HG02885 (cell line): ENCODE data around the gene MFAP1.
"Not testable (repeated sequence)": the region's sequence is repeated elsewhere in the genome, so short reads cannot be mapped to it uniquely, and the experiment has no call there.

Experiments used
- ATAC-seq: cut with Tn5 transposase; IDR thresholded peaks from one replicate; pipeline ENCODE4 v1.9.1; 2021; ENCODE audit warnings: mild to moderate bottlenecking; ENCODE audit not compliant: unreplicated experiment, poor library complexity

Gene MFAP1, protein sequence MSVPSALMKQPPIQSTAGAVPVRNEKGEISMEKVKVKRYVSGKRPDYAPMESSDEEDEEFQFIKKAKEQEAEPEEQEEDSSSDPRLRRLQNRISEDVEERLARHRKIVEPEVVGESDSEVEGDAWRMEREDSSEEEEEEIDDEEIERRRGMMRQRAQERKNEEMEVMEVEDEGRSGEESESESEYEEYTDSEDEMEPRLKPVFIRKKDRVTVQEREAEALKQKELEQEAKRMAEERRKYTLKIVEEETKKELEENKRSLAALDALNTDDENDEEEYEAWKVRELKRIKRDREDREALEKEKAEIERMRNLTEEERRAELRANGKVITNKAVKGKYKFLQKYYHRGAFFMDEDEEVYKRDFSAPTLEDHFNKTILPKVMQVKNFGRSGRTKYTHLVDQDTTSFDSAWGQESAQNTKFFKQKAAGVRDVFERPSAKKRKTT

DNA sequence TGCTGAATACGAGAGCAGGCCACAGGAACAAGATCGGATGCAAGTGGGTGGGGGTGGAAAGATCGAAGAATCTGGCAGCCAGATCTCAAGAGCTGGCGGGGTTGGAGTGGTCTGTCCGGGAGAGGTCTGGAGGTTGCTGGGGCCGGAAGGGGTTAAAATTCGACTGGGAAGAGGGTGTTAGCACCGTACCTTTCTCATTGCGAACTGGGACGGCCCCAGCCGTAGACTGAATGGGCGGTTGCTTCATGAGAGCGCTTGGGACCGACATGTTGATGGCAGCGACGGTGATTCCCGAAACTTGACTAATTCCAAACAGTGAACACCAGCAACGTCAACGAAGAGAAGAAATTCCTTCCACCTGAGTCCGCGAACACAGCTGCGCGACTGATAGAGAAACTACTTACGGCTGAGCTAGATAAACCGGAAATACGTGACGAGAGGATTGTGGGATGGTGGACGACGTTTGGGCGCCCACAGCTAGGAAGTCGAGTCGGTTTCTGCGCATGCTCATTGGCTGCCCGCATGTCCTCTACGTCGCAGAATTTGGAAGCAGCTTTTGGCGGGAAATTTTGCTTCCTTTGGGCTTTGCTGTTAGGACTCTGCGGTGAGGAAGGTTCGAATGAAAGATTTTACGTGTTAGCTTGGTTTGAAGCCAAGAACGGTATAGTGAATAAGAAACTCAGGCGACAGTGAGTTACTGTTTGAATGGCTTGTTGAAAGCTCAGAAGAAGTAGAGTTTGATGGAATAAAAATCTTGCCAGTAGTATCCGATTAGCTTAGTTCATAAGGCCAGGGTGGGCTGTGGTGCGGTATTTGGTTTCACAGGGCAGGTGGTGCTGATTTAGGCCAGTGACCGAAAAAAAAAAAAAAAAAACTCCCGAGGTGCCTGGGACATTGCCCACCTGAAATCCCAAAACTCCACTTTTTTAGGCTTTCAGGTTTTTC, at the start of gene MFAP1:
TSS of gene MFAP1 (minus strand) at position 389 of the 945 bp plus-strand sequence. CDS start at position 268, 121 bp downstream.
- peak; percentile 76 for ATAC-seq

DNA sequence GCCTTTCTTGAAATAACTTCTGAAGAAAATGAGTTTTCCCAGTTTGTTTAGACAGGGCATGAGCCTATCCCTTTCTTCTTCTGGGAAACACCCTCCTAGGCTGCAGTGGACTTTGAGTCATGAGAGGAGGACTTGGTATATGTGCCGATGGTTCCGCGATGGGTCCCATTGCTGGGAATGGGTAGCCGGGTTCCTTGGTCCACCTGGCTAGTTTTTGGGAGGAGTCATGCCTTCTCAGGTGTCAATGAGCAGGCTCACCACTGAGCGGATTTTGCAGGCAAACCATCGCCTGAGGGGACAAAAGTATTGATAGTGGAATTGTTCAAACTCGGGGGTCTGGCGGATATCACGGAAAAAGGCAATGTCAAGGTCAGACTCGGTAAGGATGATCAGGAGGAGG, 49.2 kb upstream of the MFAP1 start:
- no peak for ATAC-seq

DNA sequence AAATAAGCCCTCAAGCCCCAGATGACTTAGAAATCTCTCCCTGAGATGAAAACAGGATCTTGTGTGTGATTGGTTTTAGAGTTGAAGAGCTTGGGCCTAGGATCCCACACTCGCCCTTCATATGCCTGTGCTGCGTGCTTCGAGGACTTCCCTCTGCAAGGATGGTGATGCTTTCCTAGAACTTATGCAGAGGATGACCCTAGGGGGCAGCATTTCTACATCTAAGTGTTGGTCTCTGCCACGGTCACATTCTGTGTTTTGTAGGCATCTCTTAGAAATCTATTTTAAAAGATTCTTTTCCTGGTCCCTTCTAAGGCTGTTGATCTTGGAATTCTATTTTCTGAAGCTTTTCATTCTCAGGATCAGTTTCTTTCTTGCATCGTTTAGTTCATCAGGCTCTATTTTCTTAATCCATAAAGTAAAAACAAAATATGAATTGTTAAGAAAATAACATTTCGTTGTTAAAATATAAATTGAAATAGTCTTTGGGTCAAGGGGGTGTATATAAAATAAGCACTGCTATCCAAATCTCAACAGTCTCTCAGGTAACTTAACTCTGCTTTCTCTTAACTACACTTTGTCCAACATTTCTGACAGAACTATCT, 48.0 kb upstream of the MFAP1 start:
- no peak for ATAC-seq

DNA sequence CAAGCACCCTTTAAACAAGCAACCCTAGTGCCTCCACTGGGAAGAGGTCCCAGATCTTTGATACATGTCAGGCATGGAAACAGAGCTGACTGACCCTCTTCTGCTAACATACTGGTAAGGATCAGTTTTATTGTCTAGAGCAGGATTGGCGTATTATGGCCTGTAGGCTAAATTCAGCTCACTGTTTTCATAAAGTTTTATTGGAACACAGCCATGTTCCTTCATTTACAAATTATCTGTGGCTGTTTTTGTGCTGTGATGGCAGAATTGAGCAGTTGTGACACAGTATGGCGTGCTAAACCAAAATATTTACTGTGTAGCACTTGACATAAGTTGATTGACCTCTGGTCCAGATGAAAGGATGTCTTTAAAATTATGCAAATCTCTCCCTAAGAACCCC, 47.3 kb upstream of the MFAP1 start:
- ATAC-seq = no peak

DNA sequence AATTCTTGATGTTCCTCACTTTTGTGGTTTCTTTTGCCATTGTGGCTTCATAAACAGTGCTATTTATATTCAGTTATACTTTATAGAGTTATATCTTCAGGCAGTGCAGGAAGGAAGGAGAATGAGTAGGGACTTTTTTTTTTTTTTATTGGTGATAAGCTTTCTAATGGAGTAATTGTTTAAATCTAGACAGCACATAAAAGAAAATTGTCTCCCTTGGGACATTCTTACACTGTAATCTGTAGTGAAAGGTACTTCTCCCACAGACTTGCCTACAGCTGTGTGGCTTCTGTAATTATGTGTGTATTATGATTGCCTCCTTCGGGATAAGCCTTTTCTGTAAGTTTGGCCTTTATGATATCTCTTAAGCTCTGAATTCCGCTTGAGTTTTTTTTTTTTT, 43.9 kb upstream of the MFAP1 start:
- ATAC-seq = no peak

DNA sequence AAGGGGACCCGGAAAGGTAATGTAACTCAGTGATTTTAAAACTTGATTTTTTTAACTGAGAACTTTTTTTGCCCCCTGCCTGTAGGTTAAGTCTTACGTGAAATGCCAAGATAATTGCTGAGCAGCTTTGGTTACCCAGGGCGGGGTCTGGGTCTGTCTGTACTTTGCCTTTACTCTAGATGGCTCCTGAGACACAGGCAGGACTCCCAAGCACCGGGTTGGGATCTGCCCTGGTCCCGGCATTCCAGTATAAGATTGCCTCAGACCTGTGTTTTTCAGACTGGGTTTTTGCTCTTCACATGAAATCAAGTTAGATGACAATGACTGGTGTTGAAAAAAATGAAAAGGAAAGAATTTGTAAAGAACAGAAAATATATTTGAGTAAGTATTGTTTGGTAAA, 42.6 kb upstream of the MFAP1 start:
- no peak for ATAC-seq

DNA sequence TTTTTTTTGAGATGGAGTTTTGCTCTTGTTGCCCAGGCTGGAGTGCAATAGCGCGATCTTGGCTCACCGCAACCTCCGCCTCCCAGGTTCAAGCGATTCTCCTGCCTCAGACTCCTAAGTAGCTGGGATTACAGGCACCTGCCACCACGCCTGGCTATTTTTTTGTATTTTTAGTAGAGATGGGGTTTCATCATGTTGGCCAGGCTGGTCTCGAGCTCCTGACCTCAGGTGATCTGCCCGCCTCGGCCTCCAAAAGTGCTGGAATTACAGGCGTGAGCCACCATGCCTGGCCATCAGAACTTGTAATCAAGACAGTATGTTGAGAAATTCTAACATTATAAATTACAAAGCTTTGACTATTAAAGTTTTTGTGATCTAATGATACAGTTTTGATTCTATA, 42.1 kb upstream of the MFAP1 start:
- ATAC-seq = not testable (repeated sequence)

DNA sequence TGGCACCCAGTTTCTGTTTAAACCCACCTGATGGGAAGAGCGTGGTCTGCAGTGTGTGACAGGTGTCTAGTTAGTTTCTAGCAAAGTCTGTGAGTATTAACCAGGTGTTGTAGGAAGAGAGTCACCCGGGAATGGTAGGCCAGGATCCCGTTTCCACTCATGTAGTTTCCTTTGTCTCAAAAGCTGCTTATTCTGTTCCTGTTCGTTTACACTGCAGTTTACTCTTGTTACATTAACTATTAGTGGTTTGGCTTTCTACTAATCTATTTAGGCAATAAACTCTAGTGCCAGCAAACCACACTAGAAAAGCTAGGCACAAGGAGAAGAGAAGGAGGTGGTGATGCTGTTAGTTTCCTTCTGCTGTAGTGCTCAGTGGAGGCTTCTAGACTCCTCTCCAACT, 35.1 kb upstream of the MFAP1 start:
- ATAC-seq = no peak

DNA sequence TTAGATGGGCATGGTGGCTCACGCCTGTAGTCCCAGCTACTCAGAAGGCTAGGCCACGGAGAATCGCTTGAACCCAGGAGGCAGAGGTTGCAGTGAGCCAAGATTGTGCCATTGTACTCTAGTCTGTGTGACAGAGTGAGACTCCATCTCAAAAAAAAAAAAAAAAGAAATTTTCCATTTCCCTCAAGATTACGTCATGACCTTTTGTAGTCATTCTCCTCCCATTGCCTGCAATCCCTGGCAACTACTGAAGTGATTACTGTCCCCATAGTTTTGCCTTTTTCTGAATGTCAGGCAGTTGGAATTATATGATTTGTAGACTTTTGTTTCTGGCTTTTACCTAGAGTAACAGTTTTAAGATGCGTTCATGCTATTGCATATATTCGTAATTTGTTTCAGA, 30.3 kb upstream of the MFAP1 start:
- no peak for ATAC-seq

DNA sequence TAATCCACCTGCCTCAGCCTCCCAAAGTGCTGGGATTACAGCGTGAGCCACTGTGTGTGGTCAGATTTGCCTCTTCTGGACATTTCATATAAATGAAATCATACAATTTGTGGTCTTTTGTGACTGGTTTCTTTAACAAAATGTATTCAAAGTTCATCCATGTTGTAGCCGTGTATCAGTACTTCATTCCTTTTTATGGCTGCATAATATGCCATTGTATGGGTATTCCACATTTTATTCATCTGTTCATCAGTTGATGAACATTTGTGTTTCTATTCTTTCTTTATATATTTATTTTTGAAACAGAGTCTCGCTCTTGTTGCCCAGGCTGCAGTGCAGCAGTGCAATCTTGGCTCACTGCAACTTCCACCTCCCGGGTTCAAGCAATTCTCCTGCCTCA, 28.1 kb upstream of the MFAP1 start:
- ATAC-seq = no peak

DNA sequence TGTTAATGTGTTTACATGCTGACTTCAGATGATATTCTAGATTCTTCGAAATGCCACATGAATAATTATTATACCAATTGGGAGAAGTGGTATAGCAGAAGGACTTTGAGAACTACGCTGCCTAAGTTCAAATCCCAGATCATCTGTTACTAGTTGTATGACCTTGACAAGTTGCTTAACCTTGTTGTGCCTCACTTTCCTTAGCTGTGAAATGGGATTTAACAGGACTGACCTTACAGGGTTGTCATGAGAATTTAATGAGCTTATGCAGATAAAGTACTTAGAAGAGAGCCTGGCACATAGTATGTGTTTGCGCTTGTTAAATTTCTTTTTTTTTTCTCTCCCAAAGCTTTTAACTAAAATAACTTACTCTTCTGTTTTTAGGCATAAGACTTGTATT, 26.8 kb upstream of the MFAP1 start:
- ATAC-seq = no peak

DNA sequence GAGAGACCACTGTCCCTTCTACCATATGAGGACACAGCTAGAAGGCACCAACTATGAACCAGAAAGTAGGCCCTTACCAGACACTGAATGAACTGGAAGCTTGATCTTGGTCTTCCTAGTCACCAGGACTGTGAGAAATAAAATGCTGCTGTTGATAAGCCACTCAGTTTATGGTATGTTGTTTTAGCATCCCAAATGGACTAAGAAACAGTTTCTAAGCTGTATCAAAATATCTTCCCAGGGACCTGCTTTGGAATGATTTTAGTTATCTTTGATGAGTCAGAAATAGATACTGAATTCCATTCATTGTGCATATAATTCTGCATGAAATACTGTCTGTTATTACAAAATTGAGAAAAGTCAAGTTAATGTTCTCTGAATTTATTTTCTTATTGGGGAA, 20.9 kb upstream of the MFAP1 start:
- ATAC-seq = no peak

DNA sequence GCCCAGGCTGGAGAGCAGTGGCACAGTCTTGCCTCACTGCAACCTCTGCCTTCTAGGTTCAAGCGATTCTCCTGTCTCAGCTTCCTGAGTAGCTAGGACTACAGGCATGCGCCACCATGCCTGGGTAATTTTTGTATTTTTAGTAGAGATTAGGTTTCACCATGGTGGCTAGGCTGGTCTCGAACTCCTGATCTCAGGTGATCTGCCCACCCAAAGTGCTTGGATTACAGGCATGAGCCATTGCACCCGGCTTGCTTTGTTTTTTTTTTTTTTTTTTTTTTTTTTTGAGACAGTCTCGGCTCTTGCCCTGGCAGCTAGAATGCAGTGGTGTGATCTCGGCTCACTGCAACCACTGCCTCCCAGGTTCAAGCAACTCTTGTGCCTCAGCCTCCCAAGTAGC, 8.0 kb upstream of the MFAP1 start:
- ATAC-seq = not testable (repeated sequence)

DNA sequence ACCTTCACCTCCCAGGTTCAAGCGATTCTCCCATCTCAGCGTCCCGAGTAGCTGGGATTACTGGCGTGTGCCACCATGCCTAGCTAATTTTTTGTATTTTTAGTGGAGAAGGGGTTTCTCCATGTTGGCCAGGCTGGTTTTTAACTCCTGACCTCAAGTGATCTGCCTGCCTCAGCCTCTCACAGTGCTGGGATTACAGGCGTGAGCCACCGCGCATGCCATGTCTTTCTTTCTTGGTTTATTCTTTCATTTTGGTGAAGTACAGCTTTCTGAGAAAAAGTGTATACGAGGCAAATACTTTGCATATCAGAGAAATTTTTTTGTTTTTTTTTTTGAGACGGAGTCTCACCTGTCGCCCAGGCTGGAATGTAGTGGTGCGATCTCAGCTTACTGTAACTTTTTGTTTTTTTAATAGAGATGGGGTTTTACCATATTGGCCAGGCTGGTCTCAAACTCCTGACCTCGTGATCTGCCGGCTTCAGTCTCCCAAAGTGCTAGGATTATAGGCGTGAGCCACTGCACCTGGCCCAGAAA, 7.1 kb upstream of the MFAP1 start:
- not testable (repeated sequence) for ATAC-seq

DNA sequence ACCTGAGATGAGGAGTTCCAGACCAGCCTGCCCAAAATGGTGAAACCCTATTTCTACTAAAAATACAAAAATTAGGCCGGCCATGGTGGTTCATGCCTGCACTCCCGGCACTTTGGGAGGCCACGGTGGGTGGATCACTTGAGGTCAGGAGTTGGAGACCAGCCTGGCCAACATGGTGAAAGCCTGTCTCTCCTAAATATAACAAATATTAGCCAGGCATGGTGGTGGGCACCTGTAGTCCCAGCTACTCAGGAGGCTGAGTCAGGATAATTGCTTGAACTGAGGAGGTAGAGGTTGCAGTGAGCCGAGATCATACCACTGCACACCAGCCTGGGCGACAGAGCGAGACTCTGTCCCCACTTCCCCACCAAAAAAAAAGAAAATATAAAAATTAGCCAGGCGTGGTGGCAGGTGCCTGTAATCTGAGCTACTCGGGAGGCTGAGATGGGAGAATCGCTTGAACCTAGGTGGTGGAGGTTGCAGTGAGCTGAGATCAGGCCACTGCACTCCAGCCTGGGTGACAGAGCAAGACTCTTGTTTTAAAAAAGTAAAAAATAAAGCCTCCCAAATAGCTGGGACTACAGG, 6.3 kb upstream of the MFAP1 start:
- not testable (repeated sequence) for ATAC-seq

DNA sequence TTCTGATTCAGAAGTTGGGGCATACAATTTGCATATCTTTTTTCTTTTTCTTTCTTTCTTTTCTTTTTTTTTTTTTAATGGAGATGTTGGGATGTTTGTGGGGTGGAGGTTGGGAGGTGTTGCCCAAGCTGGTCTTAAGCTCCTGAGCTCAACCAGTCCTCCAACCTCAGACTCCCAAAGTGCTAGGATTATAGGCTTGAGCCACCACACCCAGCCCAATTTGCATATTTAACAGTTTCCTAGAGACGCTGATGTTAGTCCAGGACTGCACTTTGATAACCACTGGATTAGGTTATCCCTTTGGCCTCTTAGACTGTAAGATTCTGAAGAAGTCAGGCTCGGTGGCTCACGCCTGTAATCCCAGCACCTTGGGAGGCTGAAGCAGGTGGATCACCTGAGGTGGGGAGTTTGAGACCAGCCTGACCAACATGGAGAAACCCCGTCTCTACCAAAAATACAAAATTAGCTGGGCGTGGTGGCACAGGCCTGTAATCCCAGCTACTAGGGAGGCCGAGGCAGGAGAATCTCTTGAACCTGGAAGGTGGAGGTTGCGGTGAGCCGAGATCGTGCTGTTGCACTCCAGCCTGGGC, 5.6 kb upstream of the MFAP1 start:
- ATAC-seq = not testable (repeated sequence)

DNA sequence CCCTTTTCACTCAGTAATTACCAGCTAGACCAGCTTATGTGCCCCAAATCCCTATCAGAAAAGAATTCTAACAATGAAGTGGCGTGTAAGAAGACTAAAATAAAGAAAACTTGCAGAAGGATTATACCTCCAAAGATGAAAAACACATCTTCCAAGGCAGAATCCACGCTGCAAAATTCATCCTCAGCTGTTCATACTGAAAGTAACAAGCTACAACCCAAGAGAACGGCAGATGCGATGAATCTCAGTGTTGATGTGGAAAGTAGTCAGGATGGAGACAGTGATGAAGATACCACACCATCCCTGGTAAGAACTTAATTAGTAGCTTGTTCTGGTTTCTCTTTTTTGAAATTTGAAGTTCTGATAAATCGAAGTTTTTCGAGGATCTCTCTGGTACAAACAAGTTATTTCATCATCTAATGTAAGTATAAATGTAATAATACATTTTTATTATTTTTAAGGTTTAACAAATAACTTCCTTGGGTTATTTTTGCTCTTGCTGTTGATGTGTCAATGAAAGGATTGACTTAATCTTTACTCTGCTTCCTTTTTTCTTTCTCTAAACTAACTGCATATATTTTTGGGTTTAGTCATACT, 3.7 kb upstream of the MFAP1 start:
- ATAC-seq = no peak

DNA sequence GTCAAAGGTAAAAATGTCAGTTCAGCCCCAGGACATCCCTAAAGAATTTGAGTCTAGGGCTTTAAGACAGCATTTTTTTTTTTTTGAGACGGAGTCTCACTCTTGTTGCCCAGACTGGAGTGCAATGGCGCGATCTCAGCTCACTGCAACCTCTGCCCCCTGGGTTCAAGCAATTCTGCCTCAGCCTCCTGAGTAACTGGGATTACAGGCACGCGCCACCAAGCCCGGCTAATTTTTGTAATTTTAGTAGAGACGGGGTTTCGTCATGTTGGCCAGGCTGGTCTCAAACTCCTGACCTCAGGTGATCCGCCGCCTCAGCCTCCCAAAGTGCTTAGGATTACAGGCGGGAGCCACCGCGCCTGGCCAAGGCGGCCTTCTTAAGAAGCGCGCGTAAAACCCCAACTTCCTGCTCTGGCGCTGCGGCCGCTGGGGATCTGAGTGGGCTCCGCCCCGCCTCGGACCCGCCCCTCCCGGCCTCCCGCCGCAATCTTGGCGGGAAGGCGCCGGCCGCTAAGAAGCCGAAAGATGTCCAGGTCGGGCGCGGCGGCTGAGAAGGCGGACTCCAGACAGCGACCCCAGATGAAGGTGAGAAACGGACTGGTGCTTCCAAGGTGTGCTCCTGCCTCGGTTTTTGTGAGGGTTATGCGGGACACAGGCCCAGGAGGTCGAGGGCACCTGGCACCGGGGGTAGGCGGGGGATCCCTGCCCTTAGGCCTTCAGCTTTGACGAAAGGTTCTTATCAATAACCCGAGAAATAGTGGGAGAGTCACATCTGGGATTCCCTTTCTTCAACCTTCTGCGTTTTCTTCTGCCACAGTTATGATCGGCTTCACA, 2.2 kb upstream of the MFAP1 start, which contains the start of gene WDR76:
TSS of gene WDR76 (plus strand) at position 495 of the 834 bp plus-strand sequence. CDS start at position 526, 31 bp downstream.
- ATAC-seq = peak; percentile 70
